GM12875 (cell line): ENCODE results near the gene NR6A1.

Experiments
- H3K4me3 ChIP-seq: one replicate; pipeline ENCODE4 v1.5.1; 2011; ENCODE audit warnings: low read depth, low read length, control low read depth
- CTCF ChIP-seq: IDR thresholded peaks from 2 replicates; pipeline ENCODE4 v1.5.1; 2011; ENCODE audit warnings: low read depth, mild to moderate bottlenecking, control low read depth, inconsistent platforms, low read length, moderate library complexity, borderline replicate concordance; ENCODE audit not compliant: insufficient read depth

The NR6A1 gene

GRCh38 chr9:124567362-124567761, 203.7 kb downstream of the NR6A1 start:
- TF ChIP-seq CTCF: no peak
- H3K4me3 ChIP-seq: no peak overlapping the region

GRCh38 chr9:124562328-124562727, 208.8 kb downstream of the NR6A1 start:
- no peak overlapping the region for H3K4me3 ChIP-seq
- TF ChIP-seq CTCF: no peak

- TF ChIP-seq CTCF: no peak
- H3K4me3 ChIP-seq: no peak overlapping the region
Observed at GRCh38 chr9:124559871-124560270, 211.2 kb downstream of the NR6A1 start.

- no peak for TF ChIP-seq CTCF
- no peak overlapping the region for H3K4me3 ChIP-seq
Observed at GRCh38 chr9:124558777-124559470, 212.2 kb downstream of the NR6A1 start.

GRCh38 chr9:124557895-124558294, 213.2 kb downstream of the NR6A1 start:
- TF ChIP-seq CTCF: no peak
- no peak overlapping the region for H3K4me3 ChIP-seq

- no peak for TF ChIP-seq CTCF
- H3K4me3 ChIP-seq: no peak overlapping the region
Observed at GRCh38 chr9:124555043-124555442, 216.1 kb downstream of the NR6A1 start.

GRCh38 chr9:124553738-124554137, 217.4 kb downstream of the NR6A1 start:
- no peak for TF ChIP-seq CTCF

More at GRCh38 chr9:124553738-124554137, 217.4 kb downstream of the NR6A1 start:
- no peak overlapping the region for H3K4me3 ChIP-seq
